Natural killer cell (primary cell): Measurements from ENCODE around the gene SSUH2. TPM values are rescaled to one million over a fixed set of nuclear protein-coding genes. Genes with fewer than 3 reads are reported as not detected.

Experiments
- ATAC-seq, 3 donors: fragments of 150-1000 bp in 2 of 3; fragments of 200-7000 bp in 1 of 3; cut with Tn5 transposase; 1 replicate in 1 of 3; 2 replicates in 2 of 3; pipeline ENCODE4 v1.10.0; 2021; ENCODE audit warnings: mild to moderate bottlenecking in 2 of 3, moderate library complexity in 2 of 3
- DNase-seq, 2 donors: peaks; one replicate each; pipeline versions ENCODE4 v3.0.0 to v3.0.0-alpha.2; 2013 to 2021; ENCODE audit warnings: mixed read lengths in 1 of 2
- H3K27ac ChIP-seq: one replicate; pipeline ENCODE4 v1.5.1; 2013; ENCODE audit warnings: mild to moderate bottlenecking, low read length
- H3K27me3 ChIP-seq: one replicate; pipeline ENCODE4 v1.6.1; 2013; ENCODE audit warnings: low read length; ENCODE audit not compliant: control insufficient read depth, insufficient read depth
- H3K36me3 ChIP-seq: one replicate; pipeline ENCODE4 v1.6.1; 2013; ENCODE audit warnings: low read length; ENCODE audit not compliant: control insufficient read depth, insufficient read depth
- H3K4me1 ChIP-seq: one replicate; pipeline ENCODE4 v1.6.1; 2013; ENCODE audit warnings: low read length; ENCODE audit not compliant: control insufficient read depth, insufficient read depth
- H3K4me3 ChIP-seq: one replicate; pipeline ENCODE4 v1.5.1; 2013; ENCODE audit warnings: low read length
- H3K9me3 ChIP-seq: one replicate; pipeline ENCODE4 v1.6.1; 2013; ENCODE audit warnings: low read length; ENCODE audit not compliant: control insufficient read depth, insufficient read depth
- H3K27ac Mint-ChIP-seq, 2 donors: one replicate each; pipeline ENCODE4 v1.8.0; 2022; ENCODE audit warnings: mild to moderate bottlenecking in 2 of 2, mixed read lengths in 2 of 2, moderate library complexity in 1 of 2
- H3K27me3 Mint-ChIP-seq, 2 donors: one replicate each; pipeline ENCODE4 v1.8.0; 2022; ENCODE audit warnings: low read depth in 2 of 2, mixed read lengths in 2 of 2
- H3K36me3 Mint-ChIP-seq: one replicate; pipeline ENCODE4 v1.8.0; 2022; ENCODE audit warnings: mixed read lengths
- H3K4me1 Mint-ChIP-seq, 2 donors: one replicate each; pipeline ENCODE4 v1.8.0; 2022; ENCODE audit warnings: mixed read lengths in 2 of 2
- H3K4me3 Mint-ChIP-seq: one replicate; pipeline ENCODE4 v1.8.0; 2022; ENCODE audit warnings: mild to moderate bottlenecking, moderate library complexity, mixed read lengths
- H3K9me3 Mint-ChIP-seq, 2 donors: one replicate each; pipeline ENCODE4 v1.8.0; 2022; ENCODE audit warnings: mixed read lengths in 2 of 2
- CTCF ChIP-seq: fragments of 200-600 bp; IDR thresholded peaks from one replicate; pipeline ENCODE4 v1.8.0; 2022; ENCODE audit warnings: antibody characterized with exemption
- WGBS: methylation state at CpG from one replicate; pipeline ENCODE4 v1.1.7; 2013; ENCODE audit warnings: missing lambda C conversion rate; ENCODE audit not compliant: insufficient coverage; 5-methylcytosine and 5-hydroxymethylcytosine counted together
- intact Hi-C: fragments of 100-400 bp; cut with micrococcal nuclease; formaldehyde crosslinking; loops from one replicate; pipeline ENCODE4 v1.14.2; 2022
- total RNA-seq, 4 donors: library from RNA; stranded (reverse); fragments of 120-200 nt in 1 of 4; gene quantifications; one replicate each; pipeline versions ENCODE4 v1.2.3 to v1.2.4, GENCODE V29; 2013 to 2022

SSUH2 gene
- total RNA-seq, 3 donors from 2014 or later (not counting 1 experiment from before 2014, with no cell fraction given) = not detected

GRCh38 chr3:8625991-8626390, 18.6 kb downstream of the SSUH2 start:
- Histone ChIP-seq H3K9me3 (no peaks in the 10 kb centered on the region), H3K27ac (no peak overlapping the region), H3K36me3 (no peaks in the 10 kb centered on the region), H3K4me1 (peaks cover 20% of the 10 kb centered on the region), H3K4me3 (no peak overlapping the region), H3K27me3 (no peaks in the 10 kb centered on the region)
- no peak overlapping the region for H3K27ac Mint-ChIP-seq
- intact Hi-C loops = no loop called here
- H3K36me3 Mint-ChIP-seq = no peaks in the 10 kb centered on the region
- H3K4me3 Mint-ChIP-seq = no peak overlapping the region
- peaks cover 0 to 8% of the 10 kb centered on the region in 2 donors for H3K27me3 Mint-ChIP-seq
- WGBS = 62% methylated on average over 3 of the region's 3 CpGs
- DNase-seq = no peak
- H3K9me3 Mint-ChIP-seq = no peaks in the 10 kb centered on the region
- H3K4me1 Mint-ChIP-seq = peaks cover 0 to 10% of the 10 kb centered on the region in 2 donors
- TF ChIP-seq CTCF = no peak
- no peak for ATAC-seq

GRCh38 chr3:8624612-8625011, 20.0 kb downstream of the SSUH2 start:
- intact Hi-C loops = loop anchor here (5.0 kb wide), 1 partner anchor 182 kb away; no protein-coding TSS in a partner anchor
- DNase-seq = no peak
- peaks cover 17% of the 10 kb centered on the region for H3K4me1 ChIP-seq
- H3K27me3 Mint-ChIP-seq = peaks cover 0 to 8% of the 10 kb centered on the region in 2 donors
- H3K27me3 ChIP-seq = no peaks in the 10 kb centered on the region
- H3K36me3 ChIP-seq = no peaks in the 10 kb centered on the region
- no peak overlapping the region for H3K4me3 ChIP-seq
- no peak overlapping the region for H3K4me3 Mint-ChIP-seq
- no peaks in the 10 kb centered on the region for H3K9me3 ChIP-seq
- no peak overlapping the region for H3K27ac ChIP-seq
- H3K4me1 Mint-ChIP-seq = peaks cover 0 to 10% of the 10 kb centered on the region in 2 donors
- no peak for TF ChIP-seq CTCF
- H3K27ac Mint-ChIP-seq = no peak overlapping the region
- ATAC-seq = no peak
- H3K9me3 Mint-ChIP-seq = no peaks in the 10 kb centered on the region
- no peaks in the 10 kb centered on the region for H3K36me3 Mint-ChIP-seq
- WGBS = 93% methylated on average over 7 of the region's 7 CpGs

- H3K36me3 Mint-ChIP-seq = no peaks in the 10 kb centered on the region
- Histone ChIP-seq H3K27me3 (no peaks in the 10 kb centered on the region), H3K4me1 (peaks cover 11% of the 10 kb centered on the region), H3K9me3 (no peaks in the 10 kb centered on the region), H3K36me3 (no peaks in the 10 kb centered on the region), H3K27ac (no peak overlapping the region), H3K4me3 (no peak overlapping the region)
- no peak for TF ChIP-seq CTCF
- H3K9me3 Mint-ChIP-seq = no peaks in the 10 kb centered on the region
- ATAC-seq (no peak), DNase-seq (no peak)
- 78% methylated on average over 14 of the region's 14 CpGs for WGBS
- peaks cover 0 to 10% of the 10 kb centered on the region in 2 donors for H3K4me1 Mint-ChIP-seq
- H3K27me3 Mint-ChIP-seq = peaks cover 0 to 8% of the 10 kb centered on the region in 2 donors
- H3K27ac Mint-ChIP-seq = no peak overlapping the region
- intact Hi-C loops = loop anchor here (5.0 kb wide), 1 partner anchor 181 kb away; no protein-coding TSS in a partner anchor
- no peak overlapping the region for H3K4me3 Mint-ChIP-seq
Observed at GRCh38 chr3:8623741-8624140, 20.9 kb downstream of the SSUH2 start.
